Activated effector memory CD4-positive, alpha-beta T cell treated with anti-CD3 and anti-CD28 coated beads, Interleukin-2, amount 50 U/mL, for 16 hours (primary cell): ENCODE results near the gene PLGLB1.
"Not testable (repeated sequence)": the region's sequence is repeated elsewhere in the genome, so short reads cannot be mapped to it uniquely, and the experiment has no call there.

Source experiments
- DNase-seq: peaks from one replicate; pipeline ENCODE4 v3.0.0-alpha.2; 2020

PLGLB1 gene

DNA sequence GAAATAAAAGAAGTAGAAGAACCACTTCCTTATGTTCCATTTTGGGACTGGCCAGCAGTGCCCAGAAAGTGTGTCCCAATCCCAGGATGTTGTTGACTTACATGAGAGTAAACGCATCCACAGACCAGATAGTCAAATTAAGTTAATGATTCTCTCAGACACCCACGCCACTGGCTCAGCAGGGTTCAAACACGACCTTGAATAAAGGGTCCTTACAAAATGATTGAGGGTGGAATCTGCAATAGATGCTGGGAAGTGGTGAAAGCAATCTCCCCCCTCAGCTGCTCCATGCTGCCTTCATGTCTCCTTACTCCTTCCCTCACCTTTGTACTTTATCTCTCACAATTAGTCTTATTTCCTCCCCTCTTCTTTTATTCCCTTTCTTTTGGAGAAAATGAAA is at the start of gene PLGLB1:
TSS of gene PLGLB1 (minus strand) at position 101 of the 400 bp plus-strand sequence. CDS start at position 40, 61 bp downstream.
- not testable (repeated sequence) for DNase-seq

GRCh38 chr2:87064305-87064704 is 42.7 kb upstream of the PLGLB1 start:
- DNase-seq: not testable (repeated sequence)

- not testable (repeated sequence) for DNase-seq
Measured at GRCh38 chr2:87063431-87063830, 41.8 kb upstream of the PLGLB1 start.

- not testable (repeated sequence) for DNase-seq
Measured at GRCh38 chr2:87061519-87061918, 39.9 kb upstream of the PLGLB1 start.

DNA sequence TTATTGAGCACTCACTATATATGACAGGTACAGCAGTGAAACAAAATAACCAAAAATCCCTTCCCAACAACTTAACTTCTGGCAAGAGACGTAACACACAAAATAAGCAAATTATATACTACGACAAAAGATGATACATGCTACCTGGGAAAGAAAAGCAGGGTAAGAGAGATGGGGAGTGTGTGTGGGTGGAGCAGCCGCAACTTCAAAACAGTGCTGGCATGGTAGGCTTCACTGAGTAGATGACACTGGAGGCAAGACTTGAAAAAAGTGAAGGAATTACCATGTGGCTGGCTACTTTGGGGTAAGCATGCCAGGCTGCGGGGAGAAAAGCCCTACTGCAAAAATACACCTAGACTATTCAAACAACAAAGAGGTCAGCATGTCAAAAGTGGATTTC is 36.0 kb upstream of the PLGLB1 start:
- not testable (repeated sequence) for DNase-seq

GRCh38 chr2:87056843-87057242 is 35.2 kb upstream of the PLGLB1 start:
- DNase-seq: not testable (repeated sequence)

DNA sequence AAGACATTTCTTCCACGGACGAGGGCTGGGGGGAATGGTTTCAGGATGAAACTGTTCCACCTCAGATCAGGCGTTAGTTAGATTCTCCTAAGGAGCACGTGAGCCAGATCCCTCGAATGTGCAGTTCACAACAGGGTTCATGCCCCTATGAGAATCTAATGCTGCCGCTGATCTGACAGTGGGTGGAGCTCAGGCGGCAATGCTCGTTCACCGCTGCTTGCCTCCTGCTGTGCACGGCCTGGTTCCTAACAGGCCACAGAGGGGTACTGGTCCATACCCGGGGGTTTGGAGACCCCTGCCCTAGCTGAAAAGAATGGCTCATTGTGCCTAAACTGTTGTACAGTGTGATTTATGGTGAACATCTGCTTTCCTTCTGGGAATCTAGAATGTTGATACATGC is 34.8 kb upstream of the PLGLB1 start:
- DNase-seq: not testable (repeated sequence)

- DNase-seq: not testable (repeated sequence)
Measured at GRCh38 chr2:87054375-87054774, 32.7 kb upstream of the PLGLB1 start.

- not testable (repeated sequence) for DNase-seq
Measured at GRCh38 chr2:87041321-87041978, 19.8 kb upstream of the PLGLB1 start.

- not testable (repeated sequence) for DNase-seq
Measured at GRCh38 chr2:87028607-87029006, 7.0 kb upstream of the PLGLB1 start.

GRCh38 chr2:87026816-87027215 is 5.2 kb upstream of the PLGLB1 start:
- not testable (repeated sequence) for DNase-seq

- not testable (repeated sequence) for DNase-seq
Measured at GRCh38 chr2:87025927-87026326, 4.3 kb upstream of the PLGLB1 start.

GRCh38 chr2:87023988-87024615 is 2.5 kb upstream of the PLGLB1 start:
- DNase-seq: not testable (repeated sequence)

GRCh38 chr2:87021043-87021442 is 601 bp downstream of the PLGLB1 start:
- not testable (repeated sequence) for DNase-seq

DNA sequence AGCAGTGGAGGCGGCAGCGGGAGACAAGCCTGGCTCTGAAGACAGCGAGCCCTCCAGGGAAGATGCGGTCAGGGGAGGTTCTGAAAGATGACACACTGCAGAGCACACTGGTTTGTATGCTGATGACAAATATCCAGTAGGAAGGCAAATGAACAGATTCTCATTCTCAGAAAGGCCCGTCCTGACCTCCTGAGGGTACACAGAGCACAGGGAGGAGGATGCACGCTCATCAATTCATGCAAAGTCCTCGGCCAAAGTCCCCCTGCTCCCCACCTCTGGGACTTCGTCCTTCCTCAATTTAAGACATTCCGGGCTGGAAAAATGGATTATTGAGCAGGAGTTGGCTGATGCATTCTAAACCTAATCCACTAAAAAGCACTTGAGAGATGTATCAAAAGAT is 2.6 kb downstream of the PLGLB1 start:
- DNase-seq: not testable (repeated sequence)

DNA sequence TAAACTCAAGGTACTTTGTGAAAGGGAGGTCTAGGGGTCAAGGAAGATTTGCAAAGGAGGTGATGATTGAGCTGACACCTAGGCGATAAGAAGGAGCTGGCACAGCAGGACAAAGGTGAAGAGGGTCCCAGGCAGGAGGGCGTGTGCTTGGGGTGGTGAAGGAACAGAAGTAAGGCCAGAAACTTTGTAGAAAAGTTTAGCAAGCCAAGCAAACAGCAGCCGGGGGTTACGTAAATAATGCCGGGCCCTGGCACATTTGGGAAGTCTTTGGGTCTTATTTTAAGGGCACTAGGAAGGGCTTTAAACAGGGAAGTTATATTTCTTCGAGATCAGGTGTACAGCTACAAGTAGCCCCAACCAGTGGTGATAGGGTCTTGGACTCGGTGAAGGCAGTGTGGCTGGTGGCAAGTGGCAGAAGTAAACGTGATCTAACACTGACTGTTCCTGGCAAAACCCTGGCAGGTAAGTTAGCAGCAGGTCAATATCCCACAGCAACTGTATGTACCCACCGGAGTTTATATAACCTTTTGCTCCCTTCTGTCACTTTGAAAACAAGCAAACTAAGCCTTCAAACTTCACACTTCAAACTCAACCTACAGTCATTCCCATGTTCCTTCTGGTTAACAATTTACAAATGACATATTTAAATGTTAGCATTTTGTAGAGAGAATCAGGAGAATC is 7.0 kb downstream of the PLGLB1 start:
- DNase-seq: not testable (repeated sequence)

DNA sequence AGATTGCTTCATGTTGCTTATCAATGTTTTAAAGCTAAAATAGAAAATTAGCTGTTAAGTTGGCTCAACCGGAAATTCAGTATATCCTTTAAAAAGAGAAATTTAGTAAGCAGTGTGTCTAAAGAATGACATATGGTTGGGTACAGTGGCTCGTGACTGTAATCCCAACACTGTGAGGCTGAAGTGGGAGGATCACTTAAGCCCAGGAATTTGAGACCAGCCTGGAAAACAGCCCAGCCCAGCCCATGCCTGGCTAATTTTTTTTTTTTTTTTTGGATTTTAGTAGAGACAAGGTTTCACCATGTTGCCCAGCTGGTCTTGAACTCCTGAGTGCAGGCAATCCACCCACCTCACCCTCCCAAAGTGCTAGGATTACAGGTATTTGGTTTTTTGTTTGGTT is 17.2 kb downstream of the PLGLB1 start:
- not testable (repeated sequence) for DNase-seq
